Thyroid gland (tissue), 4 donors: Measurements from ENCODE around the gene UBE2B.

Experiments
- CTCF ChIP-seq, 6 experiments: fragments of 200-600 bp in 3 of 6; fragments of 450-650 bp in 3 of 6; sonication (generic) in 3 of 6; IDR thresholded peaks; one replicate each; pipeline ENCODE4 v1.5.1; 2016 to 2019; ENCODE audit warnings: antibody characterized with exemption in 6 of 6, mild to moderate bottlenecking in 2 of 6, inconsistent platforms in 1 of 6, moderate library complexity in 1 of 6
- POLR2A ChIP-seq, 2 donors: fragments of 450-650 bp; IDR thresholded peaks; one replicate each; pipeline ENCODE4 v1.6.1; 2017; ENCODE audit warnings: antibody characterized with exemption in 2 of 2, mild to moderate bottlenecking in 2 of 2, moderate library complexity in 1 of 2

DNA sequence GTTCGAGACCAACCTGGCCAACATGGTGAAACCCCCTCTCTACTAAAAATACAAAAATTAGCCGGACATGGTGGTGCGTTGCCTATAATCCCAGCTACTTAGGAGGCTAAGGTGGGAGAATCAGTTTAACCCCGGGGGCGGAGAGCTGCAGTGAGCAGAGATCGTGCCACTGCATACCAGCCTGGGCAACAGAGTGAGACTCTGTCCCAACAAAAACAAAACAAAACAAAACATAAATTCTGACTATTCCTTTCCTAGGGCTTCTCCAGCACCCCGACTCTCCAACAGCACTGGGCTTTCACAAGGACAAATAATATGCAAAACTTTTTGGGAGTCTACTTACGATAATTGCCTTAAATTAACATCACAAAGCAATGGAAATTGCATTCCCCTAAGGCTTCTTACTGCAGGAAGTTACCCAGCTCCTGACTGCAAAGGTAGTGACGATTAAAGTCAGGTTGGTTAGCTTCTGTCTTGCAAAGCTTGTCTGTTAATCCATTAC is 56.2 kb downstream of the UBE2B start:
- TF ChIP-seq CTCF (IDR thresholded peaks at IDR 0.05) (no peak), POLR2A (IDR thresholded peaks at IDR 0.05) (no peak)
